ENCODE data around the gene TNF.

TNF gene

GRCh38 chr6:31610968-31611367, 35.6 kb downstream of the TNF start:
- ChIA-PET POLR2A (interaction anchor here (1.0 kb wide), 1 partner anchor 41 kb away, joined by 4 read pairs; no protein-coding TSS in a partner anchor), CTCF (interaction anchor here (0.7 to 7.8 kb wide), 7 partner anchors 10 to 258 kb away, joined by 3 to 113 read pairs (median 4); partner anchors contain the start of genes ATP6V1G2 and NCR3)
- TF ChIP-seq ZBTB1 (tag by site-specific recombination; IDR thresholded peaks at IDR 0.05), result no peak
- 0 out of 2 replicates have a peak, but pooled peaks have one; percentile 33 for TF ChIP-seq ZNF513 (tag by site-specific recombination; IDR thresholded peaks at IDR 0.05)
- peaks cover 7% of the 10 kb centered on the region; the same call in 1 of the 2 replicates for H3K4me1 ChIP-seq (ENCODE audit: control insufficient read depth, insufficient read depth, low read length)
- no peak overlapping the region for H3K27ac ChIP-seq (ENCODE audit: extremely low read depth, low read depth, low read length)
- no peaks in the 10 kb centered on the region for H3K36me3 ChIP-seq (ENCODE audit: control insufficient read depth in 2 of 2, insufficient read depth in 1 of 2, low read length in 2 of 2)
- no peak overlapping the region for H3K4me3 ChIP-seq (ENCODE audit: low read depth, low read length)
- no peaks in the 10 kb centered on the region for H3K9me3 ChIP-seq (ENCODE audit: control insufficient read depth, insufficient read depth, low read depth, low read length)

- POLR2A ChIA-PET, result interaction anchor here (0.7 to 1.3 kb wide), 2 partner anchors 10 to 16 kb away, joined by 3 to 4 read pairs; no protein-coding TSS in a partner anchor
- no peak for TF ChIP-seq ZNF843 (tag by site-specific recombination; IDR thresholded peaks at IDR 0.05)
- TF ChIP-seq ZNF341 (tag by site-specific recombination; IDR thresholded peaks at IDR 0.05; ENCODE audit: low read depth), result peak; percentile 44; the same call in 1 of the 2 replicates
- peak; percentile 74 for TF ChIP-seq ZNF335 (tag by site-specific recombination; conservative IDR thresholded peaks at IDR 0.05)
- Histone ChIP-seq H3K9me3 (ENCODE audit: control insufficient read depth, insufficient read depth, low read depth, low read length) (no peaks in the 10 kb centered on the region), H3K4me3 (ENCODE audit: low read depth, low read length) (no peak overlapping the region), H3K27ac (ENCODE audit: extremely low read depth, low read depth, low read length) (no peak overlapping the region), H3K4me1 (ENCODE audit: control insufficient read depth, insufficient read depth, low read length) (peaks cover 7% of the 10 kb centered on the region; the same call in 1 of the 2 replicates), H3K36me3 (ENCODE audit: control insufficient read depth in 2 of 2, insufficient read depth in 1 of 2, low read length in 2 of 2) (no peaks in the 10 kb centered on the region)
- CTCF ChIA-PET, result interaction anchor here (0.7 to 3.7 kb wide), 6 partner anchors 15 to 1192 kb away, joined by 3 to 22 read pairs (median 4); no protein-coding TSS in a partner anchor
Observed at GRCh38 chr6:31614075-31614619, 38.8 kb downstream of the TNF start.

GRCh38 chr6:31614684-31615578, 39.6 kb downstream of the TNF start, which contains the start of gene AIF1:
Gene AIF1, plus strand, starts transcription at chr6:31615234. Its CDS starts 96 bp downstream, at chr6:31615330.
- peaks cover 3% of the 10 kb centered on the region; the same call in 1 of the 2 replicates for H3K4me1 ChIP-seq (ENCODE audit: control insufficient read depth, insufficient read depth, low read length)
- no peaks in the 10 kb centered on the region for H3K36me3 ChIP-seq (ENCODE audit: control insufficient read depth in 2 of 2, insufficient read depth in 1 of 2, low read length in 2 of 2)
- H3K9me3 ChIP-seq (ENCODE audit: control insufficient read depth, insufficient read depth, low read depth, low read length), result no peaks in the 10 kb centered on the region
- TF ChIP-seq ZSCAN30 (tag by site-specific recombination; IDR thresholded peaks at IDR 0.05) (no peak), FEZF1 (tag by site-specific recombination; IDR thresholded peaks at IDR 0.05) (no peak), ZBTB17 (tag by site-specific recombination; IDR thresholded peaks at IDR 0.05) (no peak), ZNF585B (tag by site-specific recombination; IDR thresholded peaks at IDR 0.05) (no peak), ZNF155 (tag by site-specific recombination; IDR thresholded peaks at IDR 0.05) (no peak), ZBTB48 (tag by site-specific recombination; IDR thresholded peaks at IDR 0.05) (no peak), ZNF610 (tag by site-specific recombination; IDR thresholded peaks at IDR 0.05; ENCODE audit: borderline replicate concordance) (no peak), ZNF274 (IDR thresholded peaks at IDR 0.05; ENCODE audit: low read length) (no peak), ZNF274 (tag by site-specific recombination; IDR thresholded peaks at IDR 0.05; ENCODE audit: borderline replicate concordance) (no peak), ZNF366 (tag by site-specific recombination; conservative IDR thresholded peaks at IDR 0.05) (no peak), HOXD13 (CRISPR knock-in tag; IDR thresholded peaks at IDR 0.05; ENCODE audit: borderline replicate concordance) (no peak), ZNF629 (tag by site-specific recombination; IDR thresholded peaks at IDR 0.05) (no peak), WT1 (tag by site-specific recombination; IDR thresholded peaks at IDR 0.05) (no peak), ZNF394 (tag by site-specific recombination; IDR thresholded peaks at IDR 0.05; ENCODE audit: borderline replicate concordance) (no peak), ZIC2 (tag by site-specific recombination; IDR thresholded peaks at IDR 0.05) (no peak)
- TF ChIP-seq, protein P1, sequence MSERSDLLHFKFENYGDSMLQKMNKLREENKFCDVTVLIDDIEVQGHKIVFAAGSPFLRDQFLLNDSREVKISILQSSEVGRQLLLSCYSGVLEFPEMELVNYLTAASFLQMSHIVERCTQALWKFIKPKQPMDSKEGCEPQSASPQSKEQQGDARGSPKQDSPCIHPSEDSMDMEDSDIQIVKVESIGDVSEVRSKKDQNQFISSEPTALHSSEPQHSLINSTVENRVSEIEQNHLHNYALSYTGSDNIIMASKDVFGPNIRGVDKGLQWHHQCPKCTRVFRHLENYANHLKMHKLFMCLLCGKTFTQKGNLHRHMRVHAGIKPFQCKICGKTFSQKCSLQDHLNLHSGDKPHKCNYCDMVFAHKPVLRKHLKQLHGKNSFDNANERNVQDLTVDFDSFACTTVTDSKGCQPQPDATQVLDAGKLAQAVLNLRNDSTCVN (tag by site-specific recombination; optimal IDR thresholded peaks at IDR 0.05), result no peak
- H3K27ac ChIP-seq (ENCODE audit: extremely low read depth, low read depth, low read length), result no peak within 1 kb of the TSS
- ChIA-PET POLR2A (no interaction called here), CTCF (interaction anchor here (0.9 to 3.7 kb wide), 3 partner anchors 16 to 1192 kb away, joined by 3 to 22 read pairs (median 5); no protein-coding TSS in a partner anchor)
- no peak within 1 kb of the TSS for H3K4me3 ChIP-seq (ENCODE audit: low read depth, low read length)
